ENCODE results near the gene NEAT1. TPM values are rescaled to one million over a fixed set of nuclear protein-coding genes. Genes with fewer than 3 reads are reported as not detected.
"Not testable (repeated sequence)": the region's sequence is repeated elsewhere in the genome, so short reads cannot be mapped to it uniquely, and the experiment has no call there.

NEAT1 gene
- total and polyA plus RNA-seq, 2 experiments from 2014 or later, result 50.7 to 74.3 TPM

- no peak for TF ChIP-seq EZH2phosphoT487 (IDR thresholded peaks at IDR 0.05; ENCODE audit: insufficient read depth, low read depth)
- no peak for TF ChIP-seq EZH2 (IDR thresholded peaks at IDR 0.05; ENCODE audit: insufficient read depth, poor library complexity, severe bottlenecking)
- peak overlapping the region; percentile 96 for H3K27ac ChIP-seq
- H3K9ac ChIP-seq, result peak overlapping the region; percentile 93
- in situ Hi-C loops (cut with MboI), result no loop called here
- H3K9me3 ChIP-seq (ENCODE audit: low read depth), result no peaks in the 10 kb centered on the region
- peaks cover 55% of the 10 kb centered on the region for H3K79me2 ChIP-seq (ENCODE audit: insufficient read depth)
- WGBS, 2 experiments (ENCODE audit: low coverage in 1 of 2, low lambda C conversion rate in 2 of 2, missing lambda C conversion rate in 2 of 2), result 2 to 5% methylated on average over 10 of the region's 10 CpGs
- no peaks in the 10 kb centered on the region for H3K36me3 ChIP-seq (ENCODE audit: low read depth)
- H4K20me1 ChIP-seq (ENCODE audit: insufficient read depth), result no peaks in the 10 kb centered on the region
- peaks cover 44% of the 10 kb centered on the region for H3K4me1 ChIP-seq (ENCODE audit: insufficient read depth)
- H2AFZ ChIP-seq, result no peak overlapping the region
- peak; percentile 81 for DNase-seq
- peak overlapping the region; percentile 96 for H3K4me2 ChIP-seq (ENCODE audit: unreplicated experiment)
- peak overlapping the region; percentile 76 for H3K4me3 ChIP-seq
- peaks cover 42% of the 10 kb centered on the region for H3F3A ChIP-seq (ENCODE audit: insufficient read depth)
- no peaks in the 10 kb centered on the region for H3K27me3 ChIP-seq (replicated peaks; ENCODE audit: insufficient read depth)
- no peaks in the 10 kb centered on the region for H3K9me2 ChIP-seq (ENCODE audit: insufficient read depth)
These were observed 31.7 kb downstream of the NEAT1 start for GRCh38 chr11:65454311-65454695.

- Histone ChIP-seq H3K27ac (peak overlapping the region; percentile 96), H3K36me3 (ENCODE audit: low read depth) (no peaks in the 10 kb centered on the region), H3K4me2 (ENCODE audit: unreplicated experiment) (peak overlapping the region; percentile 96), H3K4me1 (ENCODE audit: insufficient read depth) (peaks cover 43% of the 10 kb centered on the region), H3K9me3 (ENCODE audit: low read depth) (no peaks in the 10 kb centered on the region), H4K20me1 (ENCODE audit: insufficient read depth) (no peaks in the 10 kb centered on the region), H3K27me3 (replicated peaks; ENCODE audit: insufficient read depth) (no peaks in the 10 kb centered on the region), H2AFZ (no peak overlapping the region), H3K9ac (peak overlapping the region; percentile 93), H3F3A (ENCODE audit: insufficient read depth) (peaks cover 38% of the 10 kb centered on the region), H3K9me2 (ENCODE audit: insufficient read depth) (no peaks in the 10 kb centered on the region), H3K79me2 (ENCODE audit: insufficient read depth) (peaks cover 54% of the 10 kb centered on the region), H3K4me3 (peak overlapping the region; percentile 76)
- TF ChIP-seq EZH2 (IDR thresholded peaks at IDR 0.05; ENCODE audit: insufficient read depth, poor library complexity, severe bottlenecking), result no peak
- DNase-seq, result peak; percentile 89
- in situ Hi-C loops (cut with MboI), result no loop called here
- WGBS, 2 experiments (ENCODE audit: low coverage in 1 of 2, low lambda C conversion rate in 2 of 2, missing lambda C conversion rate in 2 of 2), result 1% methylated on average over 28 to 47 of the region's 47 CpGs
These were observed 32.3 kb downstream of the NEAT1 start for GRCh38 chr11:65454696-65455456.

GRCh38 chr11:65456418-65456817, 33.8 kb downstream of the NEAT1 start:
- Histone ChIP-seq H4K20me1 (ENCODE audit: insufficient read depth) (no peaks in the 10 kb centered on the region), H3K79me2 (ENCODE audit: insufficient read depth) (peaks cover 53% of the 10 kb centered on the region), H2AFZ (no peak overlapping the region), H3K9ac (peak overlapping the region; percentile 93), H3K4me1 (ENCODE audit: insufficient read depth) (peaks cover 43% of the 10 kb centered on the region), H3F3A (ENCODE audit: insufficient read depth) (peaks cover 38% of the 10 kb centered on the region), H3K9me3 (ENCODE audit: low read depth) (no peaks in the 10 kb centered on the region), H3K9me2 (ENCODE audit: insufficient read depth) (no peaks in the 10 kb centered on the region), H3K36me3 (ENCODE audit: low read depth) (no peaks in the 10 kb centered on the region), H3K27me3 (replicated peaks; ENCODE audit: insufficient read depth) (no peaks in the 10 kb centered on the region), H3K27ac (peak overlapping the region; percentile 96), H3K4me3 (peak overlapping the region; percentile 76), H3K4me2 (ENCODE audit: unreplicated experiment) (peak overlapping the region; percentile 96)
- in situ Hi-C loops (cut with MboI), result no loop called here
- peak; percentile 70 for DNase-seq
- TF ChIP-seq EZH2phosphoT487 (IDR thresholded peaks at IDR 0.05; ENCODE audit: insufficient read depth, low read depth), result no peak
- no peak for TF ChIP-seq EZH2 (IDR thresholded peaks at IDR 0.05; ENCODE audit: insufficient read depth, poor library complexity, severe bottlenecking)
- WGBS, 2 experiments (ENCODE audit: low coverage in 1 of 2, low lambda C conversion rate in 2 of 2, missing lambda C conversion rate in 2 of 2), result 5 to 8% methylated on average over 3 of the region's 3 CpGs

- Histone ChIP-seq H3K4me3 (no peak overlapping the region), H2AFZ (no peak overlapping the region), H3K4me1 (ENCODE audit: insufficient read depth) (peaks cover 21% of the 10 kb centered on the region), H3K4me2 (ENCODE audit: unreplicated experiment) (no peak overlapping the region), H3K27me3 (replicated peaks; ENCODE audit: insufficient read depth) (no peaks in the 10 kb centered on the region), H4K20me1 (ENCODE audit: insufficient read depth) (no peaks in the 10 kb centered on the region), H3K79me2 (ENCODE audit: insufficient read depth) (peaks cover 57% of the 10 kb centered on the region), H3K36me3 (ENCODE audit: low read depth) (no peaks in the 10 kb centered on the region), H3K9ac (no peak overlapping the region), H3K9me2 (ENCODE audit: insufficient read depth) (no peaks in the 10 kb centered on the region), H3K27ac (no peak overlapping the region), H3F3A (ENCODE audit: insufficient read depth) (peaks cover 17% of the 10 kb centered on the region), H3K9me3 (ENCODE audit: low read depth) (no peaks in the 10 kb centered on the region)
- DNase-seq, result no peak
- no peak for TF ChIP-seq EZH2 (IDR thresholded peaks at IDR 0.05; ENCODE audit: insufficient read depth, poor library complexity, severe bottlenecking)
- no peak for TF ChIP-seq EZH2phosphoT487 (IDR thresholded peaks at IDR 0.05; ENCODE audit: insufficient read depth, low read depth)
- in situ Hi-C loops (cut with MboI), result no loop called here
- 70 to 77% methylated on average over 7 of the region's 7 CpGs for WGBS, 2 experiments (ENCODE audit: low coverage in 1 of 2, low lambda C conversion rate in 2 of 2, missing lambda C conversion rate in 2 of 2)
These were observed 37.0 kb downstream of the NEAT1 start for GRCh38 chr11:65459552-65459951.

GRCh38 chr11:65465471-65465870, 42.9 kb downstream of the NEAT1 start:
- H4K20me1 ChIP-seq (ENCODE audit: insufficient read depth); H3F3A ChIP-seq (ENCODE audit: insufficient read depth); H3K9me3 ChIP-seq (ENCODE audit: low read depth); H3K4me2 ChIP-seq (ENCODE audit: unreplicated experiment); DNase-seq; H3K9ac ChIP-seq; H2AFZ ChIP-seq; H3K27me3 ChIP-seq (replicated peaks; ENCODE audit: insufficient read depth); H3K4me3 ChIP-seq; H3K27ac ChIP-seq; in situ Hi-C loops (cut with MboI); H3K9me2 ChIP-seq (ENCODE audit: insufficient read depth); H3K4me1 ChIP-seq (ENCODE audit: insufficient read depth); H3K36me3 ChIP-seq (ENCODE audit: low read depth): not testable (repeated sequence)
- H3K79me2 ChIP-seq (ENCODE audit: insufficient read depth), result peaks cover 39% of the 10 kb centered on the region
- 91 to 95% methylated on average over 18 of the region's 18 CpGs for WGBS, 2 experiments (ENCODE audit: low coverage in 1 of 2, low lambda C conversion rate in 2 of 2, missing lambda C conversion rate in 2 of 2)

GRCh38 chr11:65467306-65467705, 44.7 kb downstream of the NEAT1 start:
- H3K9me2 ChIP-seq (ENCODE audit: insufficient read depth); H3K4me2 ChIP-seq (ENCODE audit: unreplicated experiment); H3K9ac ChIP-seq; H3K9me3 ChIP-seq (ENCODE audit: low read depth); H3K27me3 ChIP-seq (replicated peaks; ENCODE audit: insufficient read depth); DNase-seq; H3K36me3 ChIP-seq (ENCODE audit: low read depth); H3K27ac ChIP-seq; H3K4me3 ChIP-seq; H2AFZ ChIP-seq; in situ Hi-C loops (cut with MboI); H4K20me1 ChIP-seq (ENCODE audit: insufficient read depth): not testable (repeated sequence)
- H3K79me2 ChIP-seq (ENCODE audit: insufficient read depth), result peaks cover 49% of the 10 kb centered on the region
- 90 to 91% methylated on average over 6 of the region's 6 CpGs for WGBS, 2 experiments (ENCODE audit: low coverage in 1 of 2, low lambda C conversion rate in 2 of 2, missing lambda C conversion rate in 2 of 2)
- peaks cover 16% of the 10 kb centered on the region for H3F3A ChIP-seq (ENCODE audit: insufficient read depth)
- peaks cover 13% of the 10 kb centered on the region for H3K4me1 ChIP-seq (ENCODE audit: insufficient read depth)
